Neural cell (in vitro differentiated cells): ENCODE measurements around the gene CAMK1D. TPM values are rescaled to one million over a fixed set of nuclear protein-coding genes. Genes with fewer than 3 reads are reported as not detected.

Source experiments
- H2AFZ ChIP-seq: fragments of 200-600, 300-800 bp; sonication (generic), shearing (Covaris generic); 2 replicates; pipeline ENCODE4 v1.6.0; 2014; ENCODE audit warnings: low read depth, mild to moderate bottlenecking, antibody characterized with exemption, low read length, moderate library complexity
- H3F3A ChIP-seq: fragments of 200-600 bp; shearing (Covaris generic); 2 replicates; pipeline ENCODE4 v1.6.1; 2016; ENCODE audit warnings: mild to moderate bottlenecking, moderate library complexity, mixed read lengths, antibody characterized with exemption, low read length; ENCODE audit not compliant: insufficient read depth, poor library complexity, severe bottlenecking
- H3K27ac ChIP-seq: fragments of 200-600, 300-800 bp; sonication (generic), shearing (Covaris generic); 2 replicates; pipeline ENCODE4 v1.5.1; 2014; ENCODE audit warnings: mild to moderate bottlenecking, low read length, moderate library complexity
- H3K27me3 ChIP-seq: fragments of 300-800, 200-600 bp; sonication (generic), shearing (Covaris generic); 2 replicates; pipeline ENCODE4 v1.6.0; 2014; ENCODE audit warnings: mild to moderate bottlenecking, low read depth, low read length, moderate library complexity; ENCODE audit not compliant: insufficient read depth
- H3K36me3 ChIP-seq: fragments of 300-800, 200-600 bp; sonication (generic), shearing (Covaris generic); 2 replicates; pipeline ENCODE4 v1.5.1; 2014; ENCODE audit warnings: mild to moderate bottlenecking, antibody characterized with exemption, low read length, moderate library complexity; ENCODE audit not compliant: insufficient read depth
- H3K4me2 ChIP-seq: fragments of 300-800, 200-600 bp; sonication (generic), shearing (Covaris generic); 2 replicates; pipeline ENCODE4 v1.6.0; 2014; ENCODE audit warnings: mild to moderate bottlenecking, low read length
- H3K4me3 ChIP-seq: fragments of 300-800, 200-600 bp; sonication (generic), shearing (Covaris generic); 2 replicates; pipeline ENCODE4 v1.5.1; 2014; ENCODE audit warnings: mild to moderate bottlenecking, low read length, moderate library complexity
- H3K79me2 ChIP-seq: fragments of 200-600 bp; shearing (Covaris generic); replicated peaks from 2 replicates; pipeline ENCODE4 v1.6.0; 2014; ENCODE audit warnings: mild to moderate bottlenecking, low read length, moderate library complexity; ENCODE audit not compliant: insufficient read depth
- H3K9ac ChIP-seq: fragments of 300-800, 200-600 bp; sonication (generic), shearing (Covaris generic); 2 replicates; pipeline ENCODE4 v1.6.1; 2016; ENCODE audit warnings: mild to moderate bottlenecking, low read length, mixed read lengths
- H3K9me2 ChIP-seq: fragments of 200-600 bp; shearing (Covaris generic); 2 replicates; pipeline ENCODE4 v1.6.1; 2016; ENCODE audit warnings: mild to moderate bottlenecking, low read length, mixed read lengths; ENCODE audit not compliant: insufficient read depth
- H3K9me3 ChIP-seq: fragments of 200-600, 300-800 bp; sonication (generic), shearing (Covaris generic); 2 replicates; pipeline ENCODE4 v1.6.1; 2016; ENCODE audit warnings: mild to moderate bottlenecking, mixed run types, low read length, moderate library complexity, mixed read lengths
- H4K20me1 ChIP-seq: fragments of 200-600 bp; shearing (Covaris generic); 2 replicates; pipeline ENCODE4 v1.6.1; 2016; ENCODE audit warnings: mild to moderate bottlenecking, mixed run types; ENCODE audit not compliant: insufficient read depth
- CTCF ChIP-seq: fragments of 450-650 bp; IDR thresholded peaks from 2 replicates; pipeline ENCODE4 v1.5.1; 2014; ENCODE audit warnings: antibody characterized with exemption, mild to moderate bottlenecking, moderate library complexity; ENCODE audit not compliant: poor library complexity, severe bottlenecking
- EP300 ChIP-seq: fragments of 450-650 bp; conservative IDR thresholded peaks from 2 replicates; pipeline ENCODE4 v1.6.1; 2014; ENCODE audit warnings: antibody characterized with exemption, mild to moderate bottlenecking, moderate library complexity; ENCODE audit not compliant: poor library complexity, severe bottlenecking
- EZH2 ChIP-seq: fragments of 200-600, 300-800 bp; shearing (Covaris generic), sonication (generic); IDR thresholded peaks from 2 replicates; pipeline ENCODE4 v1.6.1; 2014; ENCODE audit warnings: antibody characterized with exemption, low read length, borderline replicate concordance, mild to moderate bottlenecking; ENCODE audit not compliant: insufficient read depth, poor library complexity, severe bottlenecking
- MXI1 ChIP-seq: fragments of 450-650 bp; conservative IDR thresholded peaks from 2 replicates; pipeline ENCODE4 v1.6.1; 2014; ENCODE audit warnings: antibody characterized with exemption, mild to moderate bottlenecking; ENCODE audit not compliant: poor library complexity, severe bottlenecking
- POLR2AphosphoS5 ChIP-seq: IDR thresholded peaks from 2 replicates; pipeline ENCODE4 v1.6.1; 2012
- RAD21 ChIP-seq: fragments of 450-650 bp; conservative IDR thresholded peaks from 2 replicates; pipeline ENCODE4 v1.6.1; 2014; ENCODE audit warnings: antibody characterized with exemption, mild to moderate bottlenecking, moderate library complexity
- REST ChIP-seq: IDR thresholded peaks from 2 replicates; pipeline ENCODE4 v1.6.1; 2012; ENCODE audit warnings: borderline replicate concordance
- SMC3 ChIP-seq: fragments of 450-650 bp; conservative IDR thresholded peaks from 2 replicates; pipeline ENCODE4 v1.6.1; 2014; ENCODE audit warnings: antibody characterized with exemption, mild to moderate bottlenecking, moderate library complexity; ENCODE audit not compliant: poor library complexity
- TAF1 ChIP-seq: IDR thresholded peaks from 2 replicates; pipeline ENCODE4 v1.6.1; 2012; ENCODE audit warnings: low read depth
- polyA plus RNA-seq: library from polyadenylated mRNA; depleted of rRNA; stranded (reverse); fragments of >200 nt; gene quantifications from 2 replicates; pipeline ENCODE4 v1.2.3, GENCODE V29; 2014

The CAMK1D gene
- polyA plus RNA-seq, 1 donor from 2014 or later: 13.8 TPM

- Histone ChIP-seq H3K27me3 (no peaks in the 10 kb centered on the region), H4K20me1 (no peaks in the 10 kb centered on the region), H3K27ac (no peak overlapping the region), H2AFZ (no peak overlapping the region), H3K9me2 (no peaks in the 10 kb centered on the region), H3K36me3 (no peaks in the 10 kb centered on the region), H3K4me3 (no peak overlapping the region), H3K9me3 (no peaks in the 10 kb centered on the region), H3K79me2 (peaks cover 2% of the 10 kb centered on the region), H3K4me2 (no peak overlapping the region), H3K9ac (no peak overlapping the region), H3F3A (no peaks in the 10 kb centered on the region)
- TF ChIP-seq EP300 (no peak), RAD21 (no peak), CTCF (no peak), TAF1 (no peak), EZH2 (no peak), POLR2AphosphoS5 (no peak), REST (no peak), MXI1 (no peak), SMC3 (no peak)
Measured at GRCh38 chr10:12531305-12532220, 182.2 kb downstream of the CAMK1D start.

GRCh38 chr10:12533151-12533550, 183.8 kb downstream of the CAMK1D start:
- H3K4me2 ChIP-seq: no peak overlapping the region
- no peaks in the 10 kb centered on the region for H3K9me3 ChIP-seq
- H3K27ac ChIP-seq: no peak overlapping the region
- no peaks in the 10 kb centered on the region for H3K9me2 ChIP-seq
- no peaks in the 10 kb centered on the region for H3F3A ChIP-seq
- H3K27me3 ChIP-seq: no peaks in the 10 kb centered on the region
- H4K20me1 ChIP-seq: no peaks in the 10 kb centered on the region
- no peak overlapping the region for H2AFZ ChIP-seq
- H3K79me2 ChIP-seq: no peaks in the 10 kb centered on the region
- no peak overlapping the region for H3K4me3 ChIP-seq
- no peaks in the 10 kb centered on the region for H3K36me3 ChIP-seq
- TF ChIP-seq TAF1: no peak
- no peak for TF ChIP-seq EZH2
- TF ChIP-seq RAD21: no peak
- no peak for TF ChIP-seq CTCF
- no peak for TF ChIP-seq SMC3
- no peak overlapping the region for H3K9ac ChIP-seq
